ENCODE data around the gene ANKS1B. TPM values are rescaled to one million over a fixed set of nuclear protein-coding genes. Genes with fewer than 3 reads are reported as not detected.
"Not testable (repeated sequence)": the region's sequence is repeated elsewhere in the genome, so short reads cannot be mapped to it uniquely, and the experiment has no call there.

The ANKS1B gene
- total and polyA plus RNA-seq, 10 of the 15 experiments (the other 5 are each of a cell fraction or from before 2014, with no cell fraction given): 0.16 to 1.3 (median 0.82) TPM; not detected in 7

GRCh38 chr12:98840325-98840724 is 1144.4 kb downstream of the ANKS1B start (continued):
- no peak for TF ChIP-seq BCL3 (IDR thresholded peaks at IDR 0.05; ENCODE audit: borderline replicate concordance, insufficient read depth, low read depth, low read length, poor library complexity, severe bottlenecking)
- no peak for TF ChIP-seq FOXM1 (IDR thresholded peaks at IDR 0.05; ENCODE audit: low read depth, low read length)

GRCh38 chr12:98838231-98838647 is 1146.5 kb downstream of the ANKS1B start:
- no peaks in the 10 kb centered on the region for H3K36me3 ChIP-seq (ENCODE audit: control insufficient read depth in 2 of 2, insufficient read depth in 2 of 2, low read length in 1 of 2)
- ATAC-seq: no peak
- 35% methylated on average over 7 of the region's 7 CpGs for WGBS (ENCODE audit: insufficient coverage, insufficient replicate concordance, low lambda C conversion rate, missing lambda C conversion rate)
- DNase-seq (ENCODE audit: low read depth, low spot score): no peak
- in situ Hi-C loops (cut with MboI): no loop called here
- ChIA-PET CTCF (no interaction called here), SMC1A (ENCODE audit: uncharacterized antibody, unreplicated experiment) (no interaction called here), RAD21 (ENCODE audit: unreplicated experiment) (no interaction called here), POLR2A (no interaction called here)
- no peak overlapping the region for H3K4me3 ChIP-seq
- H3K27ac ChIP-seq (ENCODE audit: control insufficient read depth, insufficient read depth): no peak overlapping the region
- H3K27me3 ChIP-seq (replicated peaks in 1 of 2; ENCODE audit: control insufficient read depth in 2 of 2, insufficient read depth in 2 of 2, low read length in 1 of 2): peaks cover 0 to 3% of the 10 kb centered on the region in 2 experiments; a peak in 1 of 4 replicates
- H3K9me3 ChIP-seq (replicated peaks; ENCODE audit: control insufficient read depth, insufficient read depth, low read length): no peaks in the 10 kb centered on the region
- no peaks in the 10 kb centered on the region for H3K79me2 ChIP-seq (ENCODE audit: control insufficient read depth, insufficient read depth, low read length)
- intact Hi-C loops (cut with micrococcal nuclease; ENCODE audit: unreplicated experiment): no loop called here
- no peak overlapping the region for H3K9ac ChIP-seq (ENCODE audit: control insufficient read depth, insufficient read depth, low read length)
- BruUV-seq (replicated peaks): no TSS peak
- no peak for TF ChIP-seq BCLAF1 (IDR thresholded peaks at IDR 0.05)
- peak in 1 of 3 experiments; percentile 33; a peak in 1 of 6 replicates for TF ChIP-seq CTCF (IDR thresholded peaks at IDR 0.05 in 2 of 3, conservative IDR thresholded peaks at IDR 0.05 in 1 of 3; ENCODE audit: control insufficient read depth in 2 of 3, extremely low read depth in 1 of 3, insufficient read depth in 1 of 3, low read depth in 3 of 3, low read length in 3 of 3)
- FAIRE-seq: no peak
- H3K4me1 ChIP-seq (ENCODE audit: control insufficient read depth, insufficient read depth, low read length): no peaks in the 10 kb centered on the region
- no peak overlapping the region for H2AFZ ChIP-seq (ENCODE audit: control insufficient read depth, low read depth, low read length)
- no peaks in the 10 kb centered on the region for H4K20me1 ChIP-seq (ENCODE audit: control insufficient read depth, insufficient read depth)
- H3K4me2 ChIP-seq (ENCODE audit: control insufficient read depth, insufficient read depth): no peak overlapping the region

GRCh38 chr12:98837134-98837752 is 1147.5 kb downstream of the ANKS1B start:
- H2AFZ ChIP-seq (ENCODE audit: control insufficient read depth, low read depth, low read length); BruUV-seq (replicated peaks); SMC1A ChIA-PET (ENCODE audit: uncharacterized antibody, unreplicated experiment); H3K27ac ChIP-seq (ENCODE audit: control insufficient read depth, insufficient read depth); RAD21 ChIA-PET (ENCODE audit: unreplicated experiment); CTCF ChIA-PET; H3K36me3 ChIP-seq (ENCODE audit: control insufficient read depth in 2 of 2, insufficient read depth in 2 of 2, low read length in 1 of 2); H3K4me2 ChIP-seq (ENCODE audit: control insufficient read depth, insufficient read depth); H4K20me1 ChIP-seq (ENCODE audit: control insufficient read depth, insufficient read depth); H3K9me3 ChIP-seq (replicated peaks; ENCODE audit: control insufficient read depth, insufficient read depth, low read length); H3K27me3 ChIP-seq (replicated peaks in 1 of 2; ENCODE audit: control insufficient read depth in 2 of 2, insufficient read depth in 2 of 2, low read length in 1 of 2); FAIRE-seq; DNase-seq (ENCODE audit: low read depth, low spot score); H3K9ac ChIP-seq (ENCODE audit: control insufficient read depth, insufficient read depth, low read length); H3K4me3 ChIP-seq; ATAC-seq; intact Hi-C loops (cut with micrococcal nuclease; ENCODE audit: unreplicated experiment); H3K4me1 ChIP-seq (ENCODE audit: control insufficient read depth, insufficient read depth, low read length); H3K79me2 ChIP-seq (ENCODE audit: control insufficient read depth, insufficient read depth, low read length); in situ Hi-C loops (cut with MboI): not testable (repeated sequence)
- 52% methylated on average over 12 of the region's 12 CpGs for WGBS (ENCODE audit: insufficient coverage, insufficient replicate concordance, low lambda C conversion rate, missing lambda C conversion rate)
- POLR2A ChIA-PET: interaction anchor here (0.6 kb wide), 1 partner anchor 1632 kb away, joined by 3 read pairs; no protein-coding TSS in a partner anchor
